Measurements from ENCODE around the gene FNBP1.

DNA sequence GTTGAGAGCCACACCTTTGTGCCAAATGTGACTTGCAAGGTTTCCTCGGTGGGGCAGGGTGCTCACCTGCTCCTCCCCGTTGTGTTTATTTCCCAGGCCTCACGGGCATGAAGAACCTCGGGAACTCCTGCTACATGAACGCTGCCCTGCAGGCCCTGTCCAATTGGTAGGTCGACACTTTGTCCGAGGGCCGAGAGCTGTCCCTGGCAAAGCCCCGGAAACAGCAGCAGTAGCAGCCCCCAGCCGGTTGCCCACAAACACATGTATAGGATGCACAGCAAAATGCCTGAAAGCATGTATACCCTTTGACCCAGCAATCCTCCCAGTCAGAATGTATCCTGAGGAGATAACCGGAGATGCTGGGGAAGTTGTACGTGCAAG, 181.6 kb downstream of the FNBP1 start:
- no peak for TF ChIP-seq ATF2 (IDR thresholded peaks at IDR 0.05; ENCODE audit: low read length)
- no peak for TF ChIP-seq JUNB (IDR thresholded peaks at IDR 0.05)
- TF ChIP-seq GABPA (IDR thresholded peaks at IDR 0.05; ENCODE audit: low read depth), result no peak
- TF ChIP-seq EP300 (IDR thresholded peaks at IDR 0.05; ENCODE audit: borderline replicate concordance in 1 of 2, control insufficient read depth in 1 of 2, low read depth in 2 of 2, low read length in 2 of 2), result no peak
- no peak for TF ChIP-seq CTCF (IDR thresholded peaks at IDR 0.05 in 2 of 3, conservative IDR thresholded peaks at IDR 0.05 in 1 of 3; ENCODE audit: control insufficient read depth in 2 of 3, extremely low read depth in 1 of 3, insufficient read depth in 1 of 3, low read depth in 3 of 3, low read length in 3 of 3)
- no peak for TF ChIP-seq KDM1A (IDR thresholded peaks at IDR 0.05; ENCODE audit: borderline replicate concordance)
- no peak for TF ChIP-seq EZH2 (IDR thresholded peaks at IDR 0.05; ENCODE audit: borderline replicate concordance, control insufficient read depth, low read depth, low read length)
- no peak for TF ChIP-seq BHLHE40 (IDR thresholded peaks at IDR 0.05; ENCODE audit: borderline replicate concordance in 1 of 2, low read depth in 2 of 2, low read length in 1 of 2)
- no peak for TF ChIP-seq MXI1 (IDR thresholded peaks at IDR 0.05; ENCODE audit: low read depth, low read length)
- TF ChIP-seq CEBPB (IDR thresholded peaks at IDR 0.05; ENCODE audit: borderline replicate concordance in 1 of 2, low read depth in 2 of 2, low read length in 2 of 2), result no peak
- TF ChIP-seq MYC (IDR thresholded peaks at IDR 0.05; ENCODE audit: insufficient read depth, insufficient read length, insufficient replicate concordance, low read length, severe bottlenecking), result no peak
- no peak for TF ChIP-seq ASH2L (IDR thresholded peaks at IDR 0.05; ENCODE audit: borderline replicate concordance, low read depth)
